Globus pallidus (tissue), 1 donor: ENCODE measurements around the gene ENTREP3.
A peak's percentile ranks its signal among the peaks of the same experiment; 100 is the strongest.

ENCODE experiments used
- DNase-seq: peaks from one replicate; pipeline ENCODE4 v3.0.0-alpha.2; 2015; ENCODE audit warnings: low spot score

The ENTREP3 gene

GRCh38 chr1:155278689-155279160, 23.4 kb upstream of the ENTREP3 start:
- no peak for DNase-seq

GRCh38 chr1:155277902-155278688, 22.8 kb upstream of the ENTREP3 start:
- DNase-seq, result no peak

- DNase-seq, result peak; percentile 98
Measured at GRCh38 chr1:155277070-155277901, 22.0 kb upstream of the ENTREP3 start, which contains the start of gene HCN3. HCN3 (plus strand) TSS chr1:155277463; CDS start chr1:155277591, 128 bp downstream.

GRCh38 chr1:155273343-155274245, 18.3 kb upstream of the ENTREP3 start, which contains the start of gene CLK2:
CLK2 (minus strand) TSS chr1:155273504; CDS start chr1:155270977, 2,527 bp downstream.
- DNase-seq, result peak; percentile 91

- DNase-seq, result no peak
Measured at GRCh38 chr1:155272466-155273342, 17.4 kb upstream of the ENTREP3 start.

GRCh38 chr1:155269381-155269780, 14.1 kb upstream of the ENTREP3 start:
- no peak for DNase-seq

GRCh38 chr1:155268630-155269029, 13.3 kb upstream of the ENTREP3 start:
- no peak for DNase-seq

- DNase-seq, result no peak
Measured at GRCh38 chr1:155267373-155267772, 12.1 kb upstream of the ENTREP3 start.

- no peak for DNase-seq
Measured at GRCh38 chr1:155266553-155266952, 11.3 kb upstream of the ENTREP3 start.

GRCh38 chr1:155263067-155263466, 7.8 kb upstream of the ENTREP3 start:
- no peak for DNase-seq

GRCh38 chr1:155261852-155262673, 6.8 kb upstream of the ENTREP3 start, which contains the start of gene SCAMP3:
SCAMP3 (minus strand) TSS chr1:155262360; CDS start chr1:155262151, 209 bp downstream.
- DNase-seq, result peak; percentile 99

GRCh38 chr1:155261493-155261851, 6.2 kb upstream of the ENTREP3 start:
- DNase-seq, result no peak

GRCh38 chr1:155260276-155260675, 5.0 kb upstream of the ENTREP3 start:
- no peak for DNase-seq

- DNase-seq, result no peak
Measured at GRCh38 chr1:155256058-155256852, 972 bp upstream of the ENTREP3 start.

- no peak for DNase-seq
Measured at GRCh38 chr1:155254714-155255242, 505 bp downstream of the ENTREP3 start.

- no peak for DNase-seq
Measured at GRCh38 chr1:155254228-155254713, 1.0 kb downstream of the ENTREP3 start.

- no peak for DNase-seq
Measured at GRCh38 chr1:155253797-155254196, 1.5 kb downstream of the ENTREP3 start.

- DNase-seq, result no peak
Measured at GRCh38 chr1:155253208-155253607, 2.1 kb downstream of the ENTREP3 start.
